ENCODE results near the gene SLC16A2.

The SLC16A2 gene

GRCh38 chrX:74458736-74459135 lies 37.4 kb downstream of the SLC16A2 start:
- Histone ChIP-seq H3K36me3 (ENCODE audit: insufficient read depth, low read length) (no peaks in the 10 kb centered on the region), H3K9me3 (ENCODE audit: insufficient read depth, low read length, severe bottlenecking) (no peaks in the 10 kb centered on the region), H3K4me3 (ENCODE audit: low read depth in 1 of 2, low read length in 2 of 2) (no peak overlapping the region), H3K4me1 (ENCODE audit: insufficient read depth, low read length) (no peaks in the 10 kb centered on the region), H4K20me1 (ENCODE audit: insufficient read depth, low read length) (no peaks in the 10 kb centered on the region), H2AFZ (ENCODE audit: low read depth, low read length) (no peak overlapping the region), H3K9ac (ENCODE audit: low read depth, low read length) (no peak overlapping the region), H3K27me3 (ENCODE audit: insufficient read depth, low read length, poor library complexity) (no peaks in the 10 kb centered on the region), H3K79me2 (ENCODE audit: insufficient read depth, low read length) (no peaks in the 10 kb centered on the region), H3K27ac (ENCODE audit: low read length) (no peak overlapping the region), H3K4me2 (ENCODE audit: insufficient read depth, low read length) (no peak overlapping the region)
- ATAC-seq (ENCODE audit: insufficient read depth, low read depth) (no peak), DNase-seq (no peak)
- TF ChIP-seq EZH2 (IDR thresholded peaks at IDR 0.05; ENCODE audit: borderline replicate concordance, low read depth, low read length, severe bottlenecking) (no peak), CTCF (IDR thresholded peaks at IDR 0.05; ENCODE audit: borderline replicate concordance, extremely low read depth, low read length, poor library complexity, severe bottlenecking) (no peak)

GRCh38 chrX:74461384-74461783 lies 40.1 kb downstream of the SLC16A2 start:
- no peaks in the 10 kb centered on the region for H3K27me3 ChIP-seq (ENCODE audit: insufficient read depth, low read length, poor library complexity)
- no peak overlapping the region for H3K4me2 ChIP-seq (ENCODE audit: insufficient read depth, low read length)
- no peak overlapping the region for H3K4me3 ChIP-seq (ENCODE audit: low read depth in 1 of 2, low read length in 2 of 2)
- no peaks in the 10 kb centered on the region for H3K9me3 ChIP-seq (ENCODE audit: insufficient read depth, low read length, severe bottlenecking)
- TF ChIP-seq EZH2 (IDR thresholded peaks at IDR 0.05; ENCODE audit: borderline replicate concordance, low read depth, low read length, severe bottlenecking) (no peak), CTCF (IDR thresholded peaks at IDR 0.05; ENCODE audit: borderline replicate concordance, extremely low read depth, low read length, poor library complexity, severe bottlenecking) (no peak)
- ATAC-seq (ENCODE audit: insufficient read depth, low read depth) = no peak
- no peaks in the 10 kb centered on the region for H3K36me3 ChIP-seq (ENCODE audit: insufficient read depth, low read length)
- H4K20me1 ChIP-seq (ENCODE audit: insufficient read depth, low read length) = no peaks in the 10 kb centered on the region
- no peak for DNase-seq
- H3K79me2 ChIP-seq (ENCODE audit: insufficient read depth, low read length) = no peaks in the 10 kb centered on the region
- H2AFZ ChIP-seq (ENCODE audit: low read depth, low read length) = no peak overlapping the region
- H3K27ac ChIP-seq (ENCODE audit: low read length) = no peak overlapping the region
- H3K9ac ChIP-seq (ENCODE audit: low read depth, low read length) = no peak overlapping the region
- no peaks in the 10 kb centered on the region for H3K4me1 ChIP-seq (ENCODE audit: insufficient read depth, low read length)

GRCh38 chrX:74464722-74465121 lies 43.4 kb downstream of the SLC16A2 start:
- H3K79me2 ChIP-seq (ENCODE audit: insufficient read depth, low read length) = no peaks in the 10 kb centered on the region

More at GRCh38 chrX:74464722-74465121, 43.4 kb downstream of the SLC16A2 start:
- DNase-seq = no peak
- H4K20me1 ChIP-seq (ENCODE audit: insufficient read depth, low read length) = no peaks in the 10 kb centered on the region
- no peak overlapping the region for H3K27ac ChIP-seq (ENCODE audit: low read length)
- no peak overlapping the region for H2AFZ ChIP-seq (ENCODE audit: low read depth, low read length)
- no peak for ATAC-seq (ENCODE audit: insufficient read depth, low read depth)
- no peaks in the 10 kb centered on the region for H3K4me1 ChIP-seq (ENCODE audit: insufficient read depth, low read length)
- no peaks in the 10 kb centered on the region for H3K36me3 ChIP-seq (ENCODE audit: insufficient read depth, low read length)
- no peaks in the 10 kb centered on the region for H3K27me3 ChIP-seq (ENCODE audit: insufficient read depth, low read length, poor library complexity)
- H3K9ac ChIP-seq (ENCODE audit: low read depth, low read length) = no peak overlapping the region
- TF ChIP-seq EZH2 (IDR thresholded peaks at IDR 0.05; ENCODE audit: borderline replicate concordance, low read depth, low read length, severe bottlenecking) (no peak), CTCF (IDR thresholded peaks at IDR 0.05; ENCODE audit: borderline replicate concordance, extremely low read depth, low read length, poor library complexity, severe bottlenecking) (no peak)
- H3K9me3 ChIP-seq (ENCODE audit: insufficient read depth, low read length, severe bottlenecking) = no peaks in the 10 kb centered on the region
- no peak overlapping the region for H3K4me2 ChIP-seq (ENCODE audit: insufficient read depth, low read length)
- no peak overlapping the region for H3K4me3 ChIP-seq (ENCODE audit: low read depth in 1 of 2, low read length in 2 of 2)

Measured in DND-41 (cell line).